Esophagus muscularis mucosa (tissue), 4 donors: ENCODE data around the gene NDUFA11. TPM values are rescaled to one million over a fixed set of nuclear protein-coding genes. Genes with fewer than 3 reads are reported as not detected.

Experiments used
- DNase-seq: peaks from one replicate; pipeline ENCODE4 v3.0.0-alpha.2; 2017; ENCODE audit errors: extremely low spot score
- H3K27ac ChIP-seq, 4 donors: fragments of 200-600 bp; sonication (generic); replicated peaks in 1 of 4; 1 replicate in 3 of 4; 2 replicates in 1 of 4; pipeline ENCODE4 v1.5.1; 2016 to 2019; ENCODE audit warnings: mild to moderate bottlenecking in 1 of 4
- H3K27me3 ChIP-seq, 4 donors: fragments of 200-600 bp; sonication (generic); one replicate each; pipeline versions ENCODE4 v1.5.1 to v1.6.0; 2016 to 2019
- H3K36me3 ChIP-seq, 4 donors: fragments of 200-600 bp; sonication (generic); one replicate each; pipeline ENCODE4 v1.5.1; 2016 to 2019
- H3K4me1 ChIP-seq, 4 donors: fragments of 200-600 bp; sonication (generic); one replicate each; pipeline ENCODE4 v1.5.1; 2016 to 2019
- H3K4me3 ChIP-seq, 4 donors: fragments of 200-600 bp; sonication (generic); 1 replicate in 2 of 4; 2 replicates in 2 of 4; pipeline ENCODE4 v1.5.1; 2016 to 2019; ENCODE audit warnings: mild to moderate bottlenecking in 4 of 4, moderate library complexity in 1 of 4
- H3K9me3 ChIP-seq, 4 donors: fragments of 200-600 bp; sonication (generic); 1 replicate in 3 of 4; 2 replicates in 1 of 4; pipeline ENCODE4 v1.5.1; 2016 to 2019
- EP300 ChIP-seq: sonication (generic); formaldehyde crosslinking; IDR thresholded peaks from one replicate; pipeline ENCODE4 v1.6.1; 2017; ENCODE audit warnings: antibody characterized with exemption
- POLR2A ChIP-seq: fragments of 450-650 bp; IDR thresholded peaks from one replicate; pipeline ENCODE4 v1.6.1; 2017; ENCODE audit warnings: antibody characterized with exemption, moderate library complexity, mild to moderate bottlenecking, low read depth
- POLR2AphosphoS5 ChIP-seq, 2 donors: sonication (generic); formaldehyde crosslinking; IDR thresholded peaks; one replicate each; pipeline ENCODE4 v1.6.1; 2017; ENCODE audit warnings: antibody characterized with exemption in 2 of 2
- WGBS: methylation state at CpG from one replicate; pipeline ENCODE4 v1.1.5; 2018; 5-methylcytosine and 5-hydroxymethylcytosine counted together
- intact Hi-C: fragments of 100-400 bp; cut with DNase I; formaldehyde crosslinking; loops from one replicate; pipeline ENCODE4 v1.15.1; 2023
- total RNA-seq, 4 donors: library from RNA; depleted of rRNA; stranded (reverse); fragments of >200 nt; gene quantifications; one replicate each; pipeline versions ENCODE4 v1.1.0 to v1.2.1, GENCODE V29; 2016
- TF ChIP-seq, protein P1 (sequence below), 3 experiments: fragments of 200-600 bp in 2 of 3; fragments of 450-650 bp in 1 of 3; sonication (generic) in 2 of 3; IDR thresholded peaks; one replicate each; pipeline ENCODE4 v1.5.1; 2017 to 2019; ENCODE audit warnings: antibody characterized with exemption in 3 of 3, mild to moderate bottlenecking in 2 of 3, moderate library complexity in 1 of 3

NDUFA11 gene
- total RNA-seq, 4 donors from 2014 or later = 292 to 378 (median 314) TPM

DNA sequence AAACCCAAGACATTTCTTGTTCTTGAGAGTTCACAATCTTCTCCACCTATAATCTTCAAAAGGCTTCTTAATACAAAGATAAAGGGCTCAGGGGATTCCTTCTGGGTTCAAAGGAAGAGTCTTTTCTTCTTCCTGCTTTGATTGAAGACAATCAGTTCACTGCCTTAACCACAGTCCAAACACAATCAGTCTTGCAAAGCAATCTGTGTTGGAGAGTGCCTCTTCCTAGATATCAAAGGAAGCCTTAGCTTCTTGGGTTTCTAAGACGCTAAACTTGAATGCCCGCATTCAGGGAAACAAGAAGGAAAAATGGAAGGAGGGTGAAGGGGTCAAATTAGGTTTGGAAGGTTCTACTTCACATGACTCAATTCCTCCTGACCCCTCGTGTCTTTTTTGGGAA, 47.2 kb upstream of the NDUFA11 start:
- Histone ChIP-seq H3K36me3 (peaks cover 0 to 10% (median 3%) of the 10 kb centered on the region in 4 donors), H3K4me3 (no peak overlapping the region), H3K4me1 (peaks cover 93 to 100% (median 100%) of the 10 kb centered on the region in 4 donors), H3K9me3 (no peaks in the 10 kb centered on the region), H3K27ac (peak overlapping the region; percentile 79 to 85 (median 84)), H3K27me3 (no peaks in the 10 kb centered on the region)
- WGBS = 68% methylated on average over 3 of the region's 3 CpGs
- intact Hi-C loops = no loop called here
- TF ChIP-seq, protein P1, sequence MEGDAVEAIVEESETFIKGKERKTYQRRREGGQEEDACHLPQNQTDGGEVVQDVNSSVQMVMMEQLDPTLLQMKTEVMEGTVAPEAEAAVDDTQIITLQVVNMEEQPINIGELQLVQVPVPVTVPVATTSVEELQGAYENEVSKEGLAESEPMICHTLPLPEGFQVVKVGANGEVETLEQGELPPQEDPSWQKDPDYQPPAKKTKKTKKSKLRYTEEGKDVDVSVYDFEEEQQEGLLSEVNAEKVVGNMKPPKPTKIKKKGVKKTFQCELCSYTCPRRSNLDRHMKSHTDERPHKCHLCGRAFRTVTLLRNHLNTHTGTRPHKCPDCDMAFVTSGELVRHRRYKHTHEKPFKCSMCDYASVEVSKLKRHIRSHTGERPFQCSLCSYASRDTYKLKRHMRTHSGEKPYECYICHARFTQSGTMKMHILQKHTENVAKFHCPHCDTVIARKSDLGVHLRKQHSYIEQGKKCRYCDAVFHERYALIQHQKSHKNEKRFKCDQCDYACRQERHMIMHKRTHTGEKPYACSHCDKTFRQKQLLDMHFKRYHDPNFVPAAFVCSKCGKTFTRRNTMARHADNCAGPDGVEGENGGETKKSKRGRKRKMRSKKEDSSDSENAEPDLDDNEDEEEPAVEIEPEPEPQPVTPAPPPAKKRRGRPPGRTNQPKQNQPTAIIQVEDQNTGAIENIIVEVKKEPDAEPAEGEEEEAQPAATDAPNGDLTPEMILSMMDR (IDR thresholded peaks at IDR 0.05) = no peak
- no peak for TF ChIP-seq POLR2AphosphoS5 (IDR thresholded peaks at IDR 0.05)
- no peak for TF ChIP-seq EP300
- no peak for TF ChIP-seq POLR2A
- DNase-seq = no peak

DNA sequence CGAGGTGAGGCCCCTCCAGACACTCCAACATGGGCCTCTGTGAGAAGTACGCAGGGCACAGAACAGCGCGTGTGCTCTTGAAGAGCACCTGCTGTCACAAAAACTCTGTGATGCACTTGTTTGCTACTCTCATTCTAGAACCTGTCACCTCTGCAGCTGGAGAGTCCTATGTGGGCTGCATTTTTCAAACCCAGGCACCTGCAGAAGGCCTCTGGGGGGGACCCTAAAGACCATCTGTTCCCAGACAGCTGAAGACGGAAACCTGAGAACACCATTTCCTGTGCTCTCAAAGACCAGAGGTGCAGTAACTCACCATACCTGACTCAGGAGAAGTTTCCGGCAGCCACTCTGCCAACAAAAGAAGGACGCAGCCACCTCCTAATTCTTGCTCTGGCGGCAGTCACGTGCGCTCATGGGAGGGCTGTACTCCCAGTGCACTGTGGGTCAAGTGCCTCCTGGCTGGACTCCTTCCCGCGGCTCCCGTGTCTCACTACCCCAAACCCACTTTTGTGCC, 46.3 kb upstream of the NDUFA11 start:
- intact Hi-C loops = no loop called here
- peaks cover 85 to 97% (median 95%) of the 10 kb centered on the region in 4 donors for H3K4me1 ChIP-seq
- no peaks in the 10 kb centered on the region for H3K27me3 ChIP-seq
- no peak for DNase-seq
- WGBS = 79% methylated on average over 13 of the region's 13 CpGs
- H3K4me3 ChIP-seq = no peak overlapping the region
- H3K27ac ChIP-seq = peak overlapping the region; percentile 79 to 87 (median 84)
- H3K9me3 ChIP-seq = no peaks in the 10 kb centered on the region
- TF ChIP-seq, protein P1 (IDR thresholded peaks at IDR 0.05) = no peak
- TF ChIP-seq POLR2A = no peak
- no peak for TF ChIP-seq POLR2AphosphoS5 (IDR thresholded peaks at IDR 0.05)
- no peak for TF ChIP-seq EP300
- H3K36me3 ChIP-seq = peaks cover 0 to 10% (median 3%) of the 10 kb centered on the region in 4 donors

DNA sequence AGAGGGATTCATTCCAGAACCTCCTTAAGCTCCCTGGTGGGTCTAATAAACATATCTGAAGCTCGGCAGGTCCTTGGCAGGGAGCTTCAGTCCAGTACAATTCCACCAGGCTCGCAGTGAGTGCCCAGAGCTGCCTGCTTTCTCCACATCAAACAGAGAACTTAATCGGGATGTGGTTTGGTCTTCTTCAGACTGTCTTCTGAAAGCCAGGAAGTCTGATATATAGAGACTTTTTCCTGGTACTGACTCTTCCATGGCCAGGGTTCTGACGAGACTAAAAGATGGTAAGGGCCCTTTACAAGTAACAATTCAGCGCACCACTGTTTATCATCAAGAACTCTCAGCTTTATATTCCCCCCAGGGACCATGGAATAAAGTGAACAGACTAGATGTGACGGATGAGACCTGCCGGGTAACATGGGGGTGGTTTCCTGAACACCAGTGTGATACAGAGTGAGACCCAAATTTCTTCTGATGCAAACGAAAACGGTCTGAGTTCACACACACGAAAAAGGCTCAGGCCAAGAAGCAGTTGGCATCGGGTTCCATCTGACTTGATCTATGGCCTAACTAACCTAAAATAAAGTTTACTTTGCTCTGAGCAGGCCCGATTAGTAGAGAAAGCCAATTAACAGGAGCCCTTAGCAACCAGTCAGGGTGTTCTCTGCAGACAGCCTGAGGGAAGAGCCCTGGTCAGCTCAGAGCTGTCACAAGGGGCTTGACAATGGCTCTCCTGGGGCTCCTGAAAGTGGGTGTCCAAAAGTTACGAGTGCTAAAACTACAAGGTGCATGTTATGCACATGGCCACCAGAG, 45.4 kb upstream of the NDUFA11 start:
- peaks cover 0 to 10% (median 3%) of the 10 kb centered on the region in 4 donors for H3K36me3 ChIP-seq
- intact Hi-C loops = no loop called here
- H3K27me3 ChIP-seq = no peaks in the 10 kb centered on the region
- H3K4me1 ChIP-seq = peaks cover 77 to 97% (median 93%) of the 10 kb centered on the region in 4 donors
- TF ChIP-seq, protein P1 (IDR thresholded peaks at IDR 0.05) = peak in 1 of 3 experiments; percentile 3
- no peak for TF ChIP-seq EP300
- no peaks in the 10 kb centered on the region for H3K9me3 ChIP-seq
- no peak overlapping the region for H3K4me3 ChIP-seq
- peak overlapping the region; percentile 79 to 87 (median 84) for H3K27ac ChIP-seq
- no peak for DNase-seq
- 49% methylated on average over 10 of the region's 13 CpGs for WGBS

DNA sequence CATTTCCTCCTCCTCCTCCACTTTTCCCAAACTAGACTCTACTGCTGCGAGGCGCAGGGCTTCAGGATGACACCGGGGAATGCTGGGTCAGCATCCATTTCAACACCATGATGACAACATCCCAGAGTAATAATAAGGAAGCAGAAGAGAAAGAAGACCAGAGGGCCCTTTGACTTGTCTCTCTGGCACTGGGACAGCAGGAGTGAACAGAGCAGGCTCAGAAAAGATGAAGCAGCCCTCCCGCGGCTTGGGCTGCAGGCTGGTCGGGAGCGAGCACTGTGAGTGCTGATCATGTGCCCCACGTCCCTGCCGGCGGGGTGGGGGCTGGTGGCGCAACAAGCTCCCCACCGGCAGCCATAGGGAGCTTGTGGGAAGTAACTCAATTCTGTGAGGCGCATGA, 43.8 kb upstream of the NDUFA11 start:
- Histone ChIP-seq H3K9me3 (no peaks in the 10 kb centered on the region), H3K27ac (peak overlapping the region; percentile 79 to 87 (median 84)), H3K36me3 (peaks cover 0 to 10% (median 3%) of the 10 kb centered on the region in 4 donors), H3K4me3 (peak overlapping the region in 2 of 4 donors; percentile 24 to 41), H3K27me3 (no peaks in the 10 kb centered on the region), H3K4me1 (peaks cover 72 to 97% (median 93%) of the 10 kb centered on the region in 4 donors)
- intact Hi-C loops = no loop called here
- 35% methylated on average over 11 of the region's 13 CpGs for WGBS
- TF ChIP-seq POLR2AphosphoS5 (IDR thresholded peaks at IDR 0.05) (peak; percentile 65 to 69), POLR2A (no peak)
- TF ChIP-seq, protein P1 (IDR thresholded peaks at IDR 0.05) = no peak
- DNase-seq = no peak
